Activated B cell treated with CpG ODN at 0.5 μM for 24 hours (primary cell): ENCODE data around the gene ADISSP. TPM values are rescaled to one million over a fixed set of nuclear protein-coding genes. Genes with fewer than 3 reads are reported as not detected.

Experiments used
- ATAC-seq: fragments of 200-7000 bp; cut with Tn5 transposase; one replicate; pipeline ENCODE4 v1.10.0; 2021; ENCODE audit warnings: low read depth, mild to moderate bottlenecking, moderate library complexity
- CTCF ChIA-PET: fragments of 350-600 bp; sonication (Branson Sonifier 250); formaldehyde crosslinking; loops from one replicate; lab custom pipeline; 2021; ENCODE audit warnings: antibody characterized with exemption; lab: Charles Lee
- POLR2A ChIA-PET: fragments of 350-600 bp; sonication (Branson Sonifier 250); formaldehyde crosslinking; loops from one replicate; lab custom pipeline; 2021; ENCODE audit warnings: antibody characterized with exemption; lab: Charles Lee
- DNase-seq: peaks from one replicate; pipeline ENCODE4 v3.0.0; 2022
- H3K27ac Mint-ChIP-seq: one replicate; pipeline ENCODE4 v1.8.0; 2020; ENCODE audit warnings: mixed read lengths
- H3K27me3 Mint-ChIP-seq: one replicate; pipeline ENCODE4 v1.8.0; 2021; ENCODE audit warnings: mixed read lengths
- H3K36me3 Mint-ChIP-seq: one replicate; pipeline ENCODE4 v1.8.0; 2021; ENCODE audit warnings: low read depth, mixed read lengths
- H3K4me1 Mint-ChIP-seq: one replicate; pipeline ENCODE4 v1.8.0; 2021; ENCODE audit warnings: mixed read lengths
- H3K4me3 Mint-ChIP-seq: one replicate; pipeline ENCODE4 v1.8.0; 2020; ENCODE audit warnings: mild to moderate bottlenecking, mixed read lengths
- H3K9me3 Mint-ChIP-seq: one replicate; pipeline ENCODE4 v1.8.0; 2020; ENCODE audit warnings: mixed read lengths
- CTCF ChIP-seq: fragments of 200-600 bp; IDR thresholded peaks from one replicate; pipeline ENCODE4 v1.8.0; 2022; ENCODE audit warnings: antibody characterized with exemption, mild to moderate bottlenecking
- intact Hi-C: fragments of 100-400 bp; cut with micrococcal nuclease; formaldehyde crosslinking; loops from one replicate; pipeline ENCODE4 v1.15.1; 2024
- total RNA-seq: library from RNA; stranded (reverse); gene quantifications from 2 replicates; pipeline ENCODE4 v1.2.3, GENCODE V29; 2022

Gene ADISSP
- total RNA-seq, 1 donor from 2014 or later: 29.9 TPM

GRCh38 chr20:3735768-3736167, 31.8 kb downstream of the ADISSP start:
- Mint-ChIP-seq H3K4me1 (no peaks in the 10 kb centered on the region), H3K4me3 (no peak overlapping the region), H3K27me3 (peaks cover 28% of the 10 kb centered on the region), H3K36me3 (no peaks in the 10 kb centered on the region), H3K9me3 (no peaks in the 10 kb centered on the region), H3K27ac (no peak overlapping the region)
- TF ChIP-seq CTCF: no peak
- intact Hi-C loops: no loop called here
- ChIA-PET POLR2A (no interaction called here), CTCF (no interaction called here)
- DNase-seq: no peak
- ATAC-seq: no peak

GRCh38 chr20:3734111-3734843, 33.3 kb downstream of the ADISSP start:
- Mint-ChIP-seq H3K4me1 (no peaks in the 10 kb centered on the region), H3K9me3 (no peaks in the 10 kb centered on the region), H3K36me3 (no peaks in the 10 kb centered on the region), H3K4me3 (no peak overlapping the region), H3K27me3 (peaks cover 38% of the 10 kb centered on the region), H3K27ac (no peak overlapping the region)
- no peak for TF ChIP-seq CTCF
- DNase-seq (no peak), ATAC-seq (no peak)
- intact Hi-C loops: no loop called here
- ChIA-PET CTCF (no interaction called here), POLR2A (no interaction called here)

- Mint-ChIP-seq H3K4me1 (no peaks in the 10 kb centered on the region), H3K27me3 (peaks cover 39% of the 10 kb centered on the region), H3K9me3 (no peaks in the 10 kb centered on the region), H3K27ac (no peak overlapping the region), H3K4me3 (no peak overlapping the region), H3K36me3 (no peaks in the 10 kb centered on the region)
- TF ChIP-seq CTCF: no peak
- DNase-seq (no peak), ATAC-seq (no peak)
- ChIA-PET CTCF (no interaction called here), POLR2A (no interaction called here)
- intact Hi-C loops: no loop called here
Observed at GRCh38 chr20:3733119-3733995, 34.2 kb downstream of the ADISSP start.

GRCh38 chr20:3732327-3733118, 35.0 kb downstream of the ADISSP start, which contains the start of gene HSPA12B:
TSS of gene HSPA12B (plus strand) at chr20:3732685. CDS start at chr20:3738675, 5,990 bp downstream.
- no peaks in the 10 kb centered on the region for H3K4me1 Mint-ChIP-seq
- no peak for TF ChIP-seq CTCF
- DNase-seq (no peak), ATAC-seq (no peak)
- peaks cover 47% of the 10 kb centered on the region for H3K27me3 Mint-ChIP-seq
- ChIA-PET CTCF (no interaction called here), POLR2A (no interaction called here)
- H3K4me3 Mint-ChIP-seq: no peak within 1 kb of the TSS
- no peaks in the 10 kb centered on the region for H3K9me3 Mint-ChIP-seq
- intact Hi-C loops: no loop called here
- H3K27ac Mint-ChIP-seq: no peak within 1 kb of the TSS
- no peaks in the 10 kb centered on the region for H3K36me3 Mint-ChIP-seq
